Thyroid gland (tissue), 4 donors: Measurements from ENCODE around the gene TRPM2.

ENCODE experiments used
- CTCF ChIP-seq, 6 experiments: fragments of 200-600 bp in 3 of 6; fragments of 450-650 bp in 3 of 6; sonication (generic) in 3 of 6; IDR thresholded peaks; one replicate each; pipeline ENCODE4 v1.5.1; 2016 to 2019; ENCODE audit warnings: antibody characterized with exemption in 6 of 6, mild to moderate bottlenecking in 2 of 6, inconsistent platforms in 1 of 6, moderate library complexity in 1 of 6
- POLR2A ChIP-seq, 2 donors: fragments of 450-650 bp; IDR thresholded peaks; one replicate each; pipeline ENCODE4 v1.6.1; 2017; ENCODE audit warnings: antibody characterized with exemption in 2 of 2, mild to moderate bottlenecking in 2 of 2, moderate library complexity in 1 of 2

- no peak for TF ChIP-seq POLR2A (IDR thresholded peaks at IDR 0.05)
- TF ChIP-seq CTCF (IDR thresholded peaks at IDR 0.05): no peak
These were observed 2.5 kb upstream of the TRPM2 start for GRCh38 chr21:44350773-44351481.
